Fibroblast of the aortic adventitia (primary cell): Measurements from ENCODE around the gene HMCN2. TPM values are rescaled to one million over a fixed set of nuclear protein-coding genes. Genes with fewer than 3 reads are reported as not detected.

Experiments
- DNase-seq: peaks from one replicate; pipeline ENCODE4 v3.0.0-alpha.2; 2010; ENCODE audit warnings: low read depth
- H3K4me3 ChIP-seq: 2 replicates; pipeline ENCODE4 v1.5.1; 2011; ENCODE audit warnings: low read depth, mild to moderate bottlenecking, control low read depth, low read length, moderate library complexity
- CTCF ChIP-seq: IDR thresholded peaks from 2 replicates; pipeline ENCODE4 v1.5.1; 2011; ENCODE audit warnings: mild to moderate bottlenecking, low read length, control low read depth, inconsistent platforms; ENCODE audit not compliant: insufficient read depth
- total RNA-seq: library from RNA; depleted of rRNA; stranded (reverse); fragments of >200 nt; gene quantifications from 2 replicates; pipeline ENCODE4 v1.2.3, GENCODE V29; 2012; ENCODE audit warnings: low replicate concordance

Gene HMCN2
- total RNA-seq, 1 donor: not detected

- H3K4me3 ChIP-seq: no peak overlapping the region
- DNase-seq: no peak
- no peak for TF ChIP-seq CTCF
These were observed 47.7 kb downstream of the HMCN2 start for GRCh38 chr9:130313103-130313858.

- H3K4me3 ChIP-seq: no peak overlapping the region
- TF ChIP-seq CTCF: no peak
- no peak for DNase-seq
These were observed 50.1 kb downstream of the HMCN2 start for GRCh38 chr9:130315446-130316226.

- no peak for DNase-seq
- TF ChIP-seq CTCF: no peak
- H3K4me3 ChIP-seq: no peak overlapping the region
These were observed 50.9 kb downstream of the HMCN2 start for GRCh38 chr9:130316430-130316829.

- H3K4me3 ChIP-seq: no peak overlapping the region
- TF ChIP-seq CTCF: no peak
- no peak for DNase-seq
These were observed 53.7 kb downstream of the HMCN2 start for GRCh38 chr9:130319300-130319699.

- TF ChIP-seq CTCF: no peak
- H3K4me3 ChIP-seq: no peak overlapping the region
- DNase-seq: no peak
These were observed 54.6 kb downstream of the HMCN2 start for GRCh38 chr9:130319944-130320712.

GRCh38 chr9:130320723-130321481, 55.3 kb downstream of the HMCN2 start:
- TF ChIP-seq CTCF: no peak
- no peak for DNase-seq

More at GRCh38 chr9:130320723-130321481, 55.3 kb downstream of the HMCN2 start:
- no peak overlapping the region for H3K4me3 ChIP-seq
